HG02678 (cell line): ENCODE results near the gene PRG3.
"Not testable (repeated sequence)": the region's sequence is repeated elsewhere in the genome, so short reads cannot be mapped to it uniquely, and the experiment has no call there.

Experiments used
- ATAC-seq: cut with Tn5 transposase; IDR thresholded peaks from one replicate; pipeline ENCODE4 v1.9.1; 2021; ENCODE audit warnings: mild to moderate bottlenecking, moderate library complexity; ENCODE audit not compliant: unreplicated experiment

The PRG3 gene

DNA sequence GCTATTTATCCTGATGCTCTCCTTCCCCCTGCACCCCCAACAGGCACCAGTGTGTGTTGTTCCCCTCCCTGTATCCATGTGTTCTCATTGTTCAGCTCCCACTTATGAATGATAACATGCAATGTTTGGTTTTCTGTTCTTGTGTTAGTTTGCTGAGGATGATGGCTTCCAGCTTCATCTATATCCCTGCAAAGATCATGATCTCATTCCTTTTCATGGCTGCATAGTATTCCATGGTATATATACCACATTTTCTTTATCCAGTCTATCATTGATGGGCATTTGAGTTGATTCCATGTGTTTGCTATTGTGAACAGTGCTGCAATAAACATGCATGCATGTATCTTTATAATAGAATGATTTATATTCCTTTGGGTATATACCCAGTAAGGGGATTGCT, 19.5 kb downstream of the PRG3 start:
- not testable (repeated sequence) for ATAC-seq

DNA sequence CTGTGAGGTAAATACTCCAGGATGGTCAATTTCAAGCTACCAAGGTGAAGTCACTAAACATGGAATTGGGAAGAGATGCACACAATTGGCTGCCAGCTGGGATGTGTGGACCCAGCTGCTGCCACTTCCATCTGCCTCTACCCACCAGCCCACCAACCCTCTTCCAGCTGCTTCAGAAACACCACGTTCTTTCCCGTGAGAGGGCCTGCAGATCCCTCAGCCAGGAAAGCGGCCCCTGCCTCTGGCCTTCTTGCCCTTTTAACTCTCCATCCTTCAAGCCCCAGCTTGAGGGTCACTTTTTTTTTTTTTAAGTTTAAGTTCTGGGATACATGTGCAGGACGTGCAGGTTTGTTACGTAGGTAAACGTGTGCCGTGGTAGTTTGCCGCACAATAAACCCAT, 20.0 kb downstream of the PRG3 start:
- ATAC-seq = no peak

DNA sequence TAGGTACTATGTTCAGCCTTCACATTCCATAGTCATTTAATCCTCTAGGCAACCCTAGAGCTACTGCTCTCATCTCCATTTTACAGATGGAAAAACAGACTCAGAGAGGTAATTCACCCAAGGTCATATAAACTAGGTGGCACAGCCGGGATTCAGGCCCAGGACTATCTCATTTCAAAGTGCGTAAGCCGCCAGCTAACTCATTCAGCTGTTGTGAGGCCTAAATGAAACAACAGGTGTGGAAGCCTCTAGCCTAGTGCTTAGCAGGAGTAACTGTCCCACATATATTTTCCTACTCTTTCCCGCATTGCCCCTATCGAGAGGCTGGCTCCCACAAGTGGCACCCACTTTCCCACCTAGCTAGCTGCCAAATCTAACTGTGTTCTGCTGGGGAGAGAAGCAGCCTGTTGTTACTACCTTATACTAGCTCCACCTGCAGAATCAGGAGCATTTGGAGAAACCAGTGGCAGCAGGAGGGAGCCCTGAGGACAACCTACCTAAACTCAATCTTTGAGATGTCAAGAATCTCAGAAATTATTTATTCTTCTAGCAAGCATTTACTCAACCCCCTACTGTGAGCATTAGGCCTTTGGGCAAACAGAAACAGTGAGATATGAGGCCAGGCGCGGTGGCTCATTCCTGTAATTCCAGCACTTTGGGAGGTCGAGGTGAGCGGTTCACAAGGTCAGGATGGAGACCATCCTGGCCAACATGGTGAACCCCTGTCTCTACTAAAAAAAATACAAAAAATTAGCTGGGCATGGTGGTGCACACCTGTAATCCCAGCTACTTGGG, 20.9 kb downstream of the PRG3 start:
- ATAC-seq = no peak

DNA sequence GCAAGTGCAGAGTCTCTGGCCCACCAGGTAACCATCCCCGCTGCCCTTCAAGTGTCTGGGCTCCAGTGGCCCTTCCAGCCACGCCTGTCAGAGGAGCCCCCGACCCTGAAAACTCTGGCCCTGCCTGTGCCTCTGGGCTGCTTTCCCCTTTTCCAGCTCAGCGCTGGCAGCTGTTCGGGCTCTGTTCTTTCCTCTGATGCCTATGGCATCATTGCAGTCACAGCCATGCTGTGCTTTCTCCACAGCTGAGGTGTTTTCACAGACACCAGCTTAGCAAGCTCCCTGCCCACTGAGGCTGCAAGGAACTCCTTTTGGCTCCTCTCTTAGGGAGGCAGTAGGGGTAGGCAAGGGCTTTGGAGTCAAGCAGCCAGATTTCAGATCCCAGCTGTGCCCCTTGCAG, 21.6 kb downstream of the PRG3 start:
- ATAC-seq = no peak

DNA sequence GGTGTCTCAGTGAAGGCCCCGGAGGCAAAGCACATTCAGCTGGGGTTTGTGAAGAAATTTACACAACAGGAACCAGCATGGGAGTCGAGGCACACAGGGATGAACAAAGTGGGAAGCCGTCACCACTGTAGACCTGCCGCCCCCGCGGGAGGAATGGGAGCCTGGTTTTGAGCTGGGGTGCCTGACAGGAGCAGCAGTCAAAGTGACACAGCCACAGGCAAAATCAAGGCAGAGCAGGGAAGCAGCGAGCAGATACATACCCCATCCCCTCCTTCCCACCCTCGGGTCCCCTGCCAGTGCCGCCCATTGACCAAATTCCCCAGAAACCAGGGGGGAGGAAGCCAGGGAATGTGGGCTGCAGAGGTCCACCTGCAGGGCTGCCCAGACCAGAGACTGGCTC, 22.0 kb downstream of the PRG3 start:
- no peak for ATAC-seq

DNA sequence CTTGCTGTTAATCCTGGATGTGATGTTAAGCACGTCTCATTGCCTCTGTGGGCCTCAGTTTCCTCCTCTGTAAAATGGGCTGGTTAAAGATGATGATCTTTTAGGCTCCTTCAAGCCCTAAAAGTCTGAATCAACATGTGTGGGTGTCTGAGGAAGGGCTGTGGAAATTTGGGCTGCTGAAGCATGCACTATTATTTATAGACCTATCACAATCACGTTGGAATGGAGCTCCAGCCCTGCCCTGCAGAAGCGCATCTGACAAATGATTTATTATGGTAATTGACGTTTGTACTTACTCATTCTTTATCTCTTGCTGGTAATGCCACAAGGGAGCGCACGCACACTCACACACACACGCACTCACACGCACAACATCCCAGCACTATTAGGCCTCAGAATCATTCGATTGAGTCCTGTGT, 22.4 kb downstream of the PRG3 start:
- ATAC-seq = no peak

DNA sequence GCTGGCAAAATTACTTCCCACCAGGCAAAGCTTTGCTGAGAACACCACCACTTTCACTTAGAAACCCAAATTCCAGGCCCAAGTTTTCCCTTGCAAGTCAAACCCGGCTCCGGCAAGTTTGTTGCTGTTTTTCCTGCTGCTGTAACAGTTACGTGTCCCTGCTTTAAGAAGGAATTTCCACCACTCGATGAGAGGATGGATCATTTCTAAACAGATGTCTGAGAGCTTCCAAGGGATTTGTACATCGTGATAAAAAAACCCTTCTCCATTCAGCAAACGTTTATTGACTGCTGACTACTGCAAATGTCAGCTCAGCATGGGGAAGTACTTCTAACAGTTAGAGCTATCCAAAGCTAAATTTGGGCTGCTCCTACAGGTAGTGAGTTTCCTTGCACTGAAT, 23.1 kb downstream of the PRG3 start:
- no peak for ATAC-seq

DNA sequence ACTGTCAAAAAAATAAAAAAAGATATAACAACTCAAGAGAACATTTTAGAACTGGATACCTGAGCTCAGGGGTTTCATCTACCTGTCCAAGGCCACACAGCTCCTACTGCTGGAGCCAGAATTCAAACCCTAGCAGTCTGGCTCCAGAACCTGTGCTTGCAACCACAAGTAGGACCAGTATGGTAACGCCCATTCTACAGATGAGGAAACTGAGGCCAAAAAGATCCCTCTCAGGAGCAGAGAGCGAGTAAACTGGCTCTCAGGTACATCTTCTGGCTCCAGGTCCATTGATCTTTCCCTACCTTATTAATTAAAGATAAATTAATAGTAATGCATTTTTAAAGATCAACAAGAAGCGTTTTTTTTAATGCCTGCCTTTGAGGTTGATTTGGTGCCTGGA, 23.6 kb downstream of the PRG3 start:
- ATAC-seq = no peak

DNA sequence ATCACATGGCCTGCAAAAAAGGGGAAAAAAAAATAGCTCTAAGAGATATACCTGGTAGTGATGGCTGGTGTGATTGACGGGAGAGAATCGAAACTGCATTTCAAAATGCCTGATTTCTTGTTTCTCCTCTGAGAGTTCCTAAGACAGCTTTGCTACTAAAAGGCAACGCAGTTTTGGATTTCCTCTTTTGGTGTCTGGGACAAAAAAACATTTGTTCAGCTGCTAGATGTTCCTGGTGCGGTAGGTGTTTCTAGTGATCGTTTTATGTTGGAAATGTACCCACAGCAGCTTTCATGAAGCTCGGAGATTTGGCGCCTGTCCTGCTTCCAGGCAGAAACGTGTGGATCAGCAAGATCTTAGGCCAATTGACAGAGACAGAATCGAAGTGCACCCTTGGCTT, 24.7 kb downstream of the PRG3 start:
- no peak for ATAC-seq

DNA sequence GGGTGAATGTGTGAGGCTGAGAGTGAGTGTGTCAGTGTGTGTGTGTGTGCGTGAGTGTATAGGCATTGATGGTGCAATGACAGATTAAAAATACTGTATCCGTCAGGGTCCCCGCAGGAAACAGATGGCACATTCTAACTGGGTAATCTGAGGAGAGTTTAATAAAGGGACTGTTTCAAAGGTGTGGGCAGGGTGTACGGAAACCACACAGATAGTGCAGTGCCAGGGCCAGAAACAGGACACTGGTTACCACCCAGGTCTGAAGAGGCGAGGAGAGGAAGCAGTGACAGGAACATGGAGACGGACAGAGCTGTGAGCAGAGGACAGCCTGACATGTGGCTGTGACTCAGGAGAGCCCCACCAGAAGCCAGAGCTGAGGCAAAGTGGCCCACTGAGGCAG, 26.3 kb downstream of the PRG3 start:
- ATAC-seq = no peak

DNA sequence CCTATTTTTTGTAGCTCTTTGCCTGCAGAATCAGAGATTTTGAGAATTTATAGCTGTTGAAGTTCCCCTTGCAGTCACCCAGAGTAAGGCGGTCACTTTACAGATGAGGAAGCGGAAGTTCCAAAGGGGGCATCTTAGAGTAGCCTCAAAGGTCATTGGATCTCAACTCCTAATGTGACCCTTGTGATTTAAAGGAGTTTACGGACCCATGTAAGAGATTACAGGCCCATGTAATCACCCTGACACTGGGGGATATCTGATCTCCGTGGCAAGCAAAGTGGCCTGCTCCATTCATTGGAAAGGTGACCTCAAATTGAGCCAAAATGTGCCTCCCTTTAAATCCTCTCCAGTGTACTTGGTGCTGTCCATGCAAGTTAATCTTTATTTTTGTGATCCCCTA, 27.1 kb downstream of the PRG3 start:
- no peak for ATAC-seq

DNA sequence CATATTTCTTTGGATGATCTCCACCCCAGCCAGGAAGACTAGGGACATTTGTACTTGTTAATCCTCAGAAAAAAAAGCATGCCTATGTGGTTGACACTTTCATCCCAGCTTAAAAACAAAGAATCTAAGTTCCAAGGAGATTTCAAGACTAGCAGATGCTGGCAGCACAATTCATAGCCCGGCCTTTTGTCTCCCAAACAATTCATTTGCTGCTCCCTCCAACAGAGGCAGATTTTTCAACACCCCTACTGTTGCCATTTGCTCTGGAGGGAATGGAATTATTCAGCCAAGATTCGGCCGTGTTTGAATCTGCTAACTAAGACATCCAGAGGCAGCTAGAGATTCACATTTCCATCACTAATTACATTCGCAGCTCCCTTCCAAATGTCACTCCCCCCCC, 27.5 kb downstream of the PRG3 start:
- ATAC-seq = no peak

DNA sequence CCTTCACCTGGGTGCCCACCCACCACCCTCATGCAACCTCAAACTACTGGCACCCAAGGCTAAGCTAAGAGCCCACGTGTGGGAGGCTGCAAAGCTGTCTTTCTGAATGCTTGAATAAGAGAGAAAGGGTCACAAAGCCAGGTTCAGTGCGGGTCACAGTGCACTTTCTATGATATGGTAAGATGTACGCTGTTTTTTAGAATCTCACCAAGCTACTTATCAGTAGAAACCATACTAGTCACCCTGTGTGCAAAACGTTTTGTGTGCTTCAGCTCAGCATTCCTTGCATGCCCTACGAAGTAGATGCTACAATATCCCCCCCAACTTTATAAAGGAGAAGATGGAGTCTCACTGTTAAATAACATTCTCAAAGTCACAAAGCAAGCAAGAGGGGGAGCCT, 27.9 kb downstream of the PRG3 start:
- ATAC-seq = no peak

DNA sequence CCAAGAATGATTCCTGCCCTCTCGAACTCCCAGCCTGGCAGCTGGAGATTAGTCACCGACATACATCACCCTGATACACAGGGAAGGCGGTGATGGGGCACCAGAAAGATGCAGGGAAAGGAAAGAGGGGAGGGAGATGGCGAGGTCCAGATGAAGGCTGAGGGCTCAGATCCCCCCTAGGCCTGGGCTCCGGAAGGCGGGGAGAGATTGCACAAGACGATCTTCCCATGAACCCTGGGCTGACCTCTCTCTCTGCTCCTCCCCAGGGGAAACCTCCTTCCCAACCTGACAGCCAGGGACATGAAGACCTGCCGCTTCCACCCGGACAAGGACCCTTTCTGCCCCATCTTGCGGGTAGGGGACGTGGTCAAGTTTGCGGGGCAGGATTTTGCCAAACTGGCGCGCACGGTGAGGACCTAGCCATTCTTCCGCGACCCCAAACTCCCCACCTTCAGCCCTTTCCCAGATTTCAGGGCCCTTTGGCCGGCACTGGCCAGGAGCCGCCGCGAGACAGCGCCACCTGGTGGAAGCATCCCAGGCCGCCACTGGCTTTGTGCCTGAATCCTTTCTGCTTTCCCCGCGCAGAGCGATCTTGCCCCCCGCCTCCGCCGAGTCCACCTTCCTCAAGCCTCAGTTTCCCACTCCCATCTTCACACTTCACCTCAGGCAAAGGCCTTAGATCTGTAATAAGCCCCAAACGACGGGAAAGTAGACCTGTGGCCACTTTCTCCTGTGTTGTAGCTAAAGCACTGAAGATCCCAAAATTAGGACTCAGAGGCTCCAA, 31.3 kb downstream of the PRG3 start:
- no peak for ATAC-seq

DNA sequence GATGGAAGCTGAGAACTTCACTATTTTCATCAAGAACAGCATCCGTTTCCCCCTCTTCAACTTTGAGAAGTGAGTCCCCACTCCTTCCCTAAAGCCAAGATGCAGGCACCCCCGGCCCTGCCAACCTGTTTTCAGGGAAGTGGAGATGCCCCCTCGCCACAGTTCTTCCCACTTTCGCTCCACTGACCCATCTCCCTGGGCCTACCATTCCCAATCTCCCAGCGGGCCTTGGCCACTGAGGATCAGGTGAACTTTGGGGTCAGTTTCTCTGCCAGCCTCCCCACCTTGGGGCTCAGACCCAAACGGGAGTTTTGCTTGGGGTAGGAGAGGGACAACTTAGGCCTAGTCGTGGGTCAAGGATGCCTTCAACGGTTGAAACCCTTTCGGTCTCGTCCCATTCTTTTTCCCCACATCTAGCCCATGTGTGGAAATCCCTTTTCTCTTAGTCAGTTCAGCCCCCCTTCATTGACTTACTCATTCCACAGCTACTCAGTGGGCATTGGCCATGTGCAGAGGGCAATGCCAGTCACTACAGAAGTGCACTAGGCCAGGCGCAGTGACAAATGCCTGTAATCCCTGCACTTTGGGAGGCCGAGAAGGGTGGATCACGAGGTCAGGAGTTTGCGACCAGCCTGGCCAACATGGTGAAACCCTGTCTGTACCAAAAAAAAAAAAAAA, 32.2 kb downstream of the PRG3 start:
- no peak for ATAC-seq

DNA sequence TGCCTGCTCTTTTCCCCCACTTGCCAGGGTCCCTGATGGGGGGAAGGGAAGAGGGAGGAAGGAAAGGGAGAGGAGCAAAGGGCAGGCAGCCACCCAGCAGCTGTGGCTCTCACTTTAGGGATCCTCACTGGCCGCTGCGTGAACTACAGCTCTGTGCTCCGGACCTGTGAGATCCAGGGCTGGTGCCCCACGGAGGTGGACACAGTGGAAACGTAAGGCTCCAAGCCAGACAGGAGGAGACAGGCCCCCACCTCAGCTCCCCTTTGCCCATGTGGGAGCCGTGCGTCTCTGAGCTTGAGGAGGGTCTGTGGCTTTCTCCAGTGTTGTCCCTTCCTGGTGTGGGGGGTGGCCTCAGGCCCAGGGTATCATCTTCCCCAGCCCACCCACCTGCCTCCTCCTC, 32.9 kb downstream of the PRG3 start:
- ATAC-seq = no peak

DNA sequence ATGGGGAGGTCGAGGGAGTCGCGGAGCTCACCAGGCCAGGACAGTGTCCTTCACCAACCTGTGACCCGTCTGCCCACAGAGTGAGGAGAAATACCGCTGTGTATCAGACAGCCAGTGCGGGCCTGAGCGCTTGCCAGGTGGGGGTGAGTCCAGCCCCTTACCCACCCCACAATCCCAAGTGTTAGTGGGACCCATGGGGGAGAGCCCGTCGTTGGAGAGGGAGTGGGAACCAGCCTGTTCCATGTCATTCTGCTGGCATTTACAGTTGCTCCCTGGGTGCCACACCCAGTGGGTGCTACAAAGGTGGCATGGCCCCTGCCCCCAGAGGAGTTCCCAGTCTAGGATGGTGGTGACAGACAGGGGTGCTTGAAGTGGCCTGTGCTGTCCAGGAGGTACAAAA, 33.6 kb downstream of the PRG3 start:
- ATAC-seq = no peak

DNA sequence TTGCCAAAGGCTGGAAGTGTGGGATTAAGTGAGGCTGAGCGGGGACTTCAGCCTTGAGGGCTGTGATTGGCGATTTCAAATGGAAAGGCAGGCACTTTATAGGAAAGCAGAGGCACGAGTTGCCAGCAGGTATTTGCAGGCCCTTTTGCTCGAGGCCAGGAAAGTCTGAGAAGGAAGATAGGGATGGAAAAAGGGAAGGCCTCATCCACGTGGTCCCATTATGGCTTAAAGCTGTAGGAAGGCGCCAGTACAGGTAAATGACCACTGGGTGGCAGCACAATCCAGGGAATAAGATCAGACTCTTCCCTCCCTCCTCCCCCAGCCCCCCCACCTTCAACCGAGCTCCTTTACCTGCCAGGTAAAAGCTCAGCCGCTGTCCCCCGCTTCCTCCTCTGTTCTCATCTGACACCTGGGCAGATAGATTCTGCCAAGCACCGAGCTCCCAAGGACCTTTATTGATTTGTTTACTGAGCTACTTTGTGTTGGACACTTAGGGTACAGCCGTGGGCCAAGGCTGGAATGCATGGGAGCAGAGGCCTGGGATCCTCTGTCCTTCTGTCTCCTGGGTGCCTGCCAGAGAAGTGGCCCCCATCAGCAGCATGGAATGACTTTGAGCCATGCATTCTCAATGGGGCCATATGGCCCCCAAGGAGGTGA, 35.3 kb downstream of the PRG3 start:
- ATAC-seq = peak; percentile 75

DNA sequence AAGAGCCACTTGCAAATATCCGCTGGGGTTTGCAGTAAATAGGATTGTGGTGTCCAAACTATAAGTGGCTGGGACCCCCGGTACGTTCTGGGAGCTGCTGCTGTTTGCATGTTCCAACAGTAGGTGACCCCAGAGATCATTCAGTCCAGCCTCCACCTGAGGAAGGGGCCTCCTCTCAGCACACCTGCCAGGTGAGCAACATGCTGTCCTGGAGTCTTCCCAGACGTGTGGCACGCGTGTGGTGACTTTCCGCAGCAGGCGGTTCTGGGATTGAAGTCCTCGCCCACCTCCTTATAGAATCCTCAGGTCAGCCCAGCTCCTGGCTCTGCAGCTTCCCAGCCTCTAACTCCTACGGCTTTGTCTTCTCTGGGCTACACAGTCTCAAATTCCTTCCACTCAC, 36.1 kb downstream of the PRG3 start:
- no peak for ATAC-seq

DNA sequence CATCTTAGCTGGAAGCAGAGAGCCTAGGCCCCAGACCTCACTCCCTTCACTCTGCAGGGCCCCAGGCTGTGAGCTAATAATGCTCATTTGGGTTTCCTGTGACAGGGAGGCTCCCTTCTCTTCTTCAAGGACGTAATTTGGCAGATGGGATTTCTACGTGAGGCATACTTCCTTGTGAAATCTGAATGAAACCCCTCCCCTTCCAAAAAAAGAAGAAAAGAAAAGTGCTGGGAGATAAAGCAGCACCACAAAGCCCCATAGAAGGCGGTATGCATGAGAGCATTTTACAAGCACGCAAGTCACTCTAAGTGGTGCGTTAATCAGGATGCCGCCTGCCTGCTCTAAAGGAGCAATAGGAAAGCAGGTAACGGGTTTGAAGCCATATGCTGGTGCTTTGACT, 37.1 kb downstream of the PRG3 start:
- ATAC-seq = no peak

DNA sequence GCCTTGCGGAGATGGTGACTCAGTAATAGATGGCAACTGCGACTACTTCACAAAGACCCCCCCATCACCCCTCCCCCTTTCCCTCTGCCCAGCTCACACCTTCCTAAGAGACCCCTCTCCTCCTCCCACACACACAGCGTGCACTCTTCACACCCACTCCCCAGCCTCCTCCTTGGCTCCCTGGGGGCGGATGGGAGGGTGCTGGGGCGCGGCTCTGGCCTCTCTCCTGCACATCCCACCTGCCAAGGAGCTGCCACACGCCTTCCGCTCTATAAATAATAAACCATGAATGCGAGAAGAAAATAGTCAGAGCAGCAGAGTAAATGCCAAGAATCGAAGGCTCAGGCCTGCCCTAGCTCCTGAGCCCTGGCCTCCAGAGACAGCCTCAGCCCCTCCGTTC, 38.2 kb downstream of the PRG3 start:
- no peak for ATAC-seq
